Esophagus squamous epithelium (tissue), 4 donors: ENCODE data around the gene UBE3B.

Experiments
- CTCF ChIP-seq, 6 experiments: fragments of 450-650 bp in 4 of 6; fragments of 200-600 bp in 2 of 6; sonication (generic) in 2 of 6; IDR thresholded peaks; one replicate each; pipeline ENCODE4 v1.5.1; 2016 to 2019; ENCODE audit warnings: antibody characterized with exemption in 6 of 6, mild to moderate bottlenecking in 4 of 6, moderate library complexity in 4 of 6
- POLR2A ChIP-seq, 4 donors: fragments of 450-650 bp; IDR thresholded peaks; one replicate each; pipeline ENCODE4 v1.6.1; 2017; ENCODE audit warnings: antibody characterized with exemption in 4 of 4, mild to moderate bottlenecking in 4 of 4, moderate library complexity in 3 of 4

GRCh38 chr12:109552971-109553370, 75.5 kb downstream of the UBE3B start:
- TF ChIP-seq CTCF (IDR thresholded peaks at IDR 0.05), result no peak
- no peak for TF ChIP-seq POLR2A (IDR thresholded peaks at IDR 0.05)
